HCT116 (cell line): ENCODE measurements around the gene VSX2. TPM values are rescaled to one million over a fixed set of nuclear protein-coding genes. Genes with fewer than 3 reads are reported as not detected.

Experiments
- ATAC-seq: fragments of 200-7000 bp; cut with Tn5 transposase; 2 replicates; pipeline ENCODE4 v1.9.1; 2020; ENCODE audit warnings: mild to moderate bottlenecking, moderate library complexity
- BruUV-seq: library from RNA; stranded (reverse); fragments of 400-500 nt; replicated peaks from 2 replicates; lab custom pipeline; 2021; lab: Mats Ljungman, UMichigan
- CTCF ChIA-PET: fragments of 300-600 bp; sonication (Branson Sonifier 250); formaldehyde crosslinking; loops from one replicate; lab custom pipeline; 2021; ENCODE audit warnings: antibody characterized with exemption; lab: Charles Lee
- POLR2A ChIA-PET: fragments of 300-600, 350-600 bp; sonication (Branson Sonifier 250); formaldehyde crosslinking; loops from one replicate; lab custom pipeline; 2021; ENCODE audit warnings: antibody characterized with exemption; lab: Charles Lee
- RAD21 ChIA-PET, 2 experiments: fragments of 300-600 bp; sonication (Branson Sonifier 250); formaldehyde crosslinking; loops; one replicate each; lab custom pipeline; 2023; ENCODE audit warnings: low total read pairs in 2 of 2; ENCODE audit not compliant: uncharacterized antibody in 2 of 2, unreplicated experiment in 2 of 2, low non-redundant PET in 1 of 2; lab: Charles Lee
- DNase-seq: peaks from one replicate; pipeline ENCODE4 v3.0.0-alpha.2; 2010; ENCODE audit warnings: low read depth, low spot score
- H2AFZ ChIP-seq: fragments of 200-600 bp; shearing (Covaris generic), sonication (generic); 2 replicates; pipeline ENCODE4 v1.6.1; 2017; ENCODE audit warnings: low read depth, mixed run types, mixed read lengths, antibody characterized with exemption, low read length; ENCODE audit not compliant: poor library complexity, severe bottlenecking
- H3K27ac ChIP-seq: 2 replicates; pipeline ENCODE4 v1.5.1; 2012; ENCODE audit warnings: low read depth, low read length
- H3K27me3 ChIP-seq: fragments of 200-600 bp; sonication (generic); 2 replicates; pipeline ENCODE4 v1.6.1; 2016; ENCODE audit warnings: mixed run types, low read length, mixed read lengths; ENCODE audit not compliant: insufficient read depth
- H3K36me3 ChIP-seq, 2 experiments: fragments of 200-500 bp in 1 of 2; fragments of 200-600 bp in 1 of 2; sonication (Bioruptor generic) in 1 of 2; sonication (generic) in 1 of 2; 2 replicates each; pipeline versions ENCODE4 v1.5.1 to v1.6.1; 2014 to 2016; ENCODE audit warnings: low read length in 2 of 2, inconsistent platforms in 1 of 2, mixed read lengths in 1 of 2, mixed run types in 1 of 2; ENCODE audit not compliant: insufficient read depth in 2 of 2, control insufficient read depth in 1 of 2
- H3K4me1 ChIP-seq, 2 experiments: fragments of 200-600 bp in 1 of 2; sonication (generic) in 1 of 2; 2 replicates each; pipeline versions ENCODE4 v1.5.1 to v1.6.1; 2012 to 2017; ENCODE audit warnings: low read length in 2 of 2, inconsistent platforms in 1 of 2, mild to moderate bottlenecking in 1 of 2, mixed read lengths in 1 of 2, mixed run types in 1 of 2, moderate library complexity in 1 of 2; ENCODE audit not compliant: insufficient read depth in 2 of 2, control insufficient read depth in 1 of 2
- H3K4me2 ChIP-seq: fragments of 200-600 bp; sonication (generic); 2 replicates; pipeline ENCODE4 v1.6.1; 2017; ENCODE audit warnings: mixed run types, low read length, mixed read lengths
- H3K4me3 ChIP-seq, 2 experiments: fragments of 200-600 bp in 1 of 2; sonication (generic) in 1 of 2; replicated peaks in 1 of 2; 2 replicates each; pipeline ENCODE4 v1.5.1; 2011 to 2016; ENCODE audit warnings: low read length in 2 of 2, control low read depth in 1 of 2, low read depth in 1 of 2, mild to moderate bottlenecking in 1 of 2, mixed read lengths in 1 of 2, mixed run types in 1 of 2
- H3K79me2 ChIP-seq: fragments of 200-600 bp; sonication (generic); 2 replicates; pipeline ENCODE4 v1.6.1; 2017; ENCODE audit warnings: mild to moderate bottlenecking, mixed run types, low read length, moderate library complexity, mixed read lengths; ENCODE audit not compliant: insufficient read depth
- H3K9ac ChIP-seq: fragments of 200-600 bp; sonication (generic); 2 replicates; pipeline ENCODE4 v1.6.1; 2016; ENCODE audit warnings: low read length, mixed read lengths
- H3K9me2 ChIP-seq: fragments of 200-600 bp; sonication (generic), shearing (Covaris generic); 2 replicates; pipeline ENCODE4 v1.6.1; 2017; ENCODE audit warnings: mixed run types, mild to moderate bottlenecking, moderate library complexity; ENCODE audit not compliant: insufficient read depth
- H3K9me3 ChIP-seq, 2 experiments: fragments of 200-500 bp in 1 of 2; fragments of 200-600 bp in 1 of 2; sonication (Bioruptor generic) in 1 of 2; sonication (generic) in 1 of 2; 2 replicates each; pipeline ENCODE4 v1.6.1; 2014 to 2017; ENCODE audit warnings: low read length in 2 of 2, mixed read lengths in 2 of 2, inconsistent platforms in 1 of 2, low read depth in 1 of 2, mild to moderate bottlenecking in 1 of 2, mixed run types in 1 of 2, moderate library complexity in 1 of 2; ENCODE audit not compliant: control insufficient read depth in 1 of 2, insufficient read depth in 1 of 2
- H4K20me1 ChIP-seq: fragments of 200-600 bp; sonication (generic), shearing (Covaris generic); 2 replicates; pipeline ENCODE4 v1.6.1; 2017; ENCODE audit warnings: mixed run types, mild to moderate bottlenecking, moderate library complexity; ENCODE audit not compliant: insufficient read depth
- EZH2phosphoT487 ChIP-seq: fragments of 200-600 bp; IDR thresholded peaks from 2 replicates; pipeline ENCODE4 v1.6.1; 2018; ENCODE audit warnings: antibody characterized with exemption, borderline replicate concordance
- JUND ChIP-seq: IDR thresholded peaks from 2 replicates; pipeline ENCODE4 v1.6.1; 2012
- MAX ChIP-seq: IDR thresholded peaks from 2 replicates; pipeline ENCODE4 v1.6.1; 2012
- POLR2AphosphoS5 ChIP-seq: IDR thresholded peaks from 2 replicates; pipeline ENCODE4 v1.6.1; 2011; ENCODE audit warnings: mild to moderate bottlenecking, low read depth, low read length, moderate library complexity
- ZNF274 ChIP-seq: fragments of 200-500 bp; sonication (Bioruptor generic); IDR thresholded peaks from 2 replicates; pipeline ENCODE4 v1.6.1; 2014; ENCODE audit warnings: mild to moderate bottlenecking, low read depth, low read length, inconsistent platforms
- intact Hi-C: fragments of 100-400 bp; cut with micrococcal nuclease; formaldehyde crosslinking; loops from 2 replicates; pipeline ENCODE4 v1.10.0; 2022
- total RNA-seq: library from RNA; stranded (reverse); gene quantifications from one replicate; pipeline ENCODE4 v1.2.1, GENCODE V29; 2021; ENCODE audit not compliant: unreplicated experiment
- TF ChIP-seq, protein P1 (sequence below): IDR thresholded peaks from 2 replicates; pipeline ENCODE4 v1.6.1; 2012; ENCODE audit warnings: low read depth

The VSX2 gene
- total RNA-seq, 1 experiment from 2014 or later: not detected

GRCh38 chr14:74190927-74191575 lies 48.2 kb upstream of the VSX2 start (continued):
- TF ChIP-seq, protein P1, sequence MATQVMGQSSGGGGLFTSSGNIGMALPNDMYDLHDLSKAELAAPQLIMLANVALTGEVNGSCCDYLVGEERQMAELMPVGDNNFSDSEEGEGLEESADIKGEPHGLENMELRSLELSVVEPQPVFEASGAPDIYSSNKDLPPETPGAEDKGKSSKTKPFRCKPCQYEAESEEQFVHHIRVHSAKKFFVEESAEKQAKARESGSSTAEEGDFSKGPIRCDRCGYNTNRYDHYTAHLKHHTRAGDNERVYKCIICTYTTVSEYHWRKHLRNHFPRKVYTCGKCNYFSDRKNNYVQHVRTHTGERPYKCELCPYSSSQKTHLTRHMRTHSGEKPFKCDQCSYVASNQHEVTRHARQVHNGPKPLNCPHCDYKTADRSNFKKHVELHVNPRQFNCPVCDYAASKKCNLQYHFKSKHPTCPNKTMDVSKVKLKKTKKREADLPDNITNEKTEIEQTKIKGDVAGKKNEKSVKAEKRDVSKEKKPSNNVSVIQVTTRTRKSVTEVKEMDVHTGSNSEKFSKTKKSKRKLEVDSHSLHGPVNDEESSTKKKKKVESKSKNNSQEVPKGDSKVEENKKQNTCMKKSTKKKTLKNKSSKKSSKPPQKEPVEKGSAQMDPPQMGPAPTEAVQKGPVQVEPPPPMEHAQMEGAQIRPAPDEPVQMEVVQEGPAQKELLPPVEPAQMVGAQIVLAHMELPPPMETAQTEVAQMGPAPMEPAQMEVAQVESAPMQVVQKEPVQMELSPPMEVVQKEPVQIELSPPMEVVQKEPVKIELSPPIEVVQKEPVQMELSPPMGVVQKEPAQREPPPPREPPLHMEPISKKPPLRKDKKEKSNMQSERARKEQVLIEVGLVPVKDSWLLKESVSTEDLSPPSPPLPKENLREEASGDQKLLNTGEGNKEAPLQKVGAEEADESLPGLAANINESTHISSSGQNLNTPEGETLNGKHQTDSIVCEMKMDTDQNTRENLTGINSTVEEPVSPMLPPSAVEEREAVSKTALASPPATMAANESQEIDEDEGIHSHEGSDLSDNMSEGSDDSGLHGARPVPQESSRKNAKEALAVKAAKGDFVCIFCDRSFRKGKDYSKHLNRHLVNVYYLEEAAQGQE: no peak
- no peak for TF ChIP-seq MAX

- Histone ChIP-seq H3K36me3 (no peaks in the 10 kb centered on the region), H3K27me3 (no peaks in the 10 kb centered on the region), H3K4me1 (no peaks in the 10 kb centered on the region), H3K27ac (no peak overlapping the region), H4K20me1 (no peaks in the 10 kb centered on the region), H3K79me2 (no peaks in the 10 kb centered on the region), H3K9ac (no peak overlapping the region), H3K4me2 (no peak overlapping the region), H2AFZ (no peak overlapping the region), H3K9me3 (no peaks in the 10 kb centered on the region), H3K4me3 (no peak overlapping the region), H3K9me2 (no peaks in the 10 kb centered on the region)
- TF ChIP-seq EZH2phosphoT487 (no peak), ZNF274 (no peak), POLR2AphosphoS5 (no peak), MAX (no peak), JUND (no peak)
- TF ChIP-seq, protein P1: no peak
- intact Hi-C loops: no loop called here
- no TSS peak for BruUV-seq
- POLR2A ChIA-PET: no interaction called here
- ATAC-seq: no peak
- RAD21 ChIA-PET: no interaction called here
- no peak for DNase-seq
- CTCF ChIA-PET: no interaction called here
Observed at GRCh38 chr14:74194506-74195274, 44.6 kb upstream of the VSX2 start.
